Ovary (tissue), 9 donors: ENCODE data around the gene METTL22. TPM values are rescaled to one million over a fixed set of nuclear protein-coding genes. Genes with fewer than 3 reads are reported as not detected.

Source experiments
- DNase-seq, 5 donors: peaks; one replicate each; pipeline ENCODE4 v3.0.0-alpha.2; 2019 to 2020
- H3K27ac ChIP-seq, 2 donors: fragments of 200-600 bp; one replicate each; pipeline versions ENCODE4 v1.5.1 to v1.8.0; 2019 to 2022
- H3K27me3 ChIP-seq: fragments of 200-600 bp; one replicate; pipeline ENCODE4 v1.8.0; 2022
- H3K36me3 ChIP-seq: fragments of 200-600 bp; sonication (generic); one replicate; pipeline ENCODE4 v1.5.1; 2019
- H3K4me1 ChIP-seq: one replicate; pipeline ENCODE4 v1.8.1; 2013; ENCODE audit warnings: mild to moderate bottlenecking, moderate library complexity; ENCODE audit not compliant: insufficient read depth
- H3K4me3 ChIP-seq: fragments of 200-600 bp; sonication (generic); one replicate; pipeline ENCODE4 v1.5.1; 2017
- H3K9me3 ChIP-seq, 2 donors: fragments of 200-600 bp in 1 of 2; sonication (generic) in 1 of 2; one replicate each; pipeline versions ENCODE4 v1.5.1 to v1.8.1; 2013 to 2019; ENCODE audit warnings: mild to moderate bottlenecking in 1 of 2, moderate library complexity in 1 of 2
- EP300 ChIP-seq: sonication (generic); formaldehyde crosslinking; IDR thresholded peaks from one replicate; pipeline ENCODE4 v1.6.1; 2017; ENCODE audit warnings: antibody characterized with exemption
- POLR2A ChIP-seq: fragments of 450-650 bp; IDR thresholded peaks from one replicate; pipeline ENCODE4 v1.6.1; 2017; ENCODE audit warnings: antibody characterized with exemption, mild to moderate bottlenecking, moderate library complexity
- WGBS, 3 donors: extraction: QIAGEN DNeasy Blood & Tissue Kit in 1 of 3; methylation state at CpG; one replicate each; pipeline versions ENCODE4 v1.1.5 to v1.1.7; 2013 to 2017; 5-methylcytosine and 5-hydroxymethylcytosine counted together
- intact Hi-C, 4 donors: fragments of 100-400 bp; cut with DNase I; formaldehyde crosslinking; loops; one replicate each; pipeline versions ENCODE4 v1.11.0 to v1.15.1; 2022 to 2023
- polyA plus RNA-seq, 2 donors: library from polyadenylated mRNA; stranded (reverse); fragments of 200-250 nt in 1 of 2; fragments of 350-450 nt in 1 of 2; fragmentation: Illumina TruSeq in 1 of 2; extraction: RNeasy Lipid Tissue Mini Kit (QIAGEN cat#74804) in 1 of 2; gene quantifications; one replicate each; pipeline ENCODE4 v1.2.3, GENCODE V29; 2013 to 2014
- total RNA-seq, 7 donors: library from RNA; depleted of rRNA in 2 of 7; stranded (reverse); fragments of >200 nt in 2 of 7; fragmentation: NEBNext Ultra II Directional in 3 of 7; extraction: Animal tissue kit (Norgen Biotek cat#: 25700) in 3 of 7; gene quantifications; one replicate each; pipeline versions ENCODE4 v1.1.0 to v1.2.4, GENCODE V29; 2016 to 2023
- TF ChIP-seq, protein P1 (sequence below), 3 donors: fragments of 450-650 bp in 2 of 3; fragments of 200-600 bp in 1 of 3; IDR thresholded peaks; one replicate each; pipeline versions ENCODE4 v1.5.1 to v1.8.0; 2016 to 2022; ENCODE audit warnings: antibody characterized with exemption in 3 of 3, mild to moderate bottlenecking in 1 of 3
- donor health status: DM: no; HTN: no; CAD: no; lungs with moderate emphysema.
- donor health status: DM: no; HTN: no; CAD: no.
- donor health status: Bipolar disorder and iron deficiency.
- donor health status: DM: yes; HTN: yes; CAD: no.
- donor health status: DM: no; HTN: no; CAD: no.
- donor health status: DM: yes; HTN: yes; CAD: no.

Gene METTL22
- total and polyA plus RNA-seq, 9 donors: 14.2 to 45.8 (median 29.1) TPM

DNA sequence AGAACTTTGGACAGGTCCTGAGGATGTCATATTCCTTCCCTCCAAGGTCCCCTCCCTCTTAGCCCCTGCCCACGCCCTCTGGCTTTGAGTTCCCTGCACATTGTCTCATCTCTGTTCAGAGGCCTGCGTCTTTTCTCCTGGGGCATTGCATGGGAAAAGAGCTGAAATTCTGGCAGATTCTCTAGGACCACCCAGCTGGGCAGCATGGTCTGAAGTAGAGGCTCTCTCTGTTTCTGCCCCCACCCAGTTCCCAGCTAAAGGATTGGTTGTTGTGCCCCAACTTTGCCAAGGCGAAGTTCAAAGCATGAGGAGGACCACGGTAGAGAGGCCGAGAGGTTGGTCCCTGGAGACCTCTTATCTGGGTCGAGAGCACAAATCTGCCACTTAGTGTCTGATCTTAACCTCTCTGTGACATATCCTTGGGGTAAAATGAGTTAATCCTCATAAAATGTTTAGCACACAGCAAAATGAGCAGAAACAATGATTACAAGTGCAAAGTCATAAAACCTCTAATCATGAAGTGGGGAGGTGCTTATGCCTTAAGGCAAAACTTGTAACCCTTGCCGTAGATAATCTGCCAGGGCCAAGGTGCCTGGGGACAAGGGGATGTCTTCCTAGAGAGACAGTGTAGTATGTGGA is 55.4 kb downstream of the METTL22 start:
- H3K4me1 ChIP-seq: peaks cover 5% of the 10 kb centered on the region
- no peak for DNase-seq
- no peaks in the 10 kb centered on the region for H3K27me3 ChIP-seq
- intact Hi-C loops: loop anchor here in 1 of 4 donors (10.0 kb wide), 1 partner anchor 118 kb away; the partner anchor contains the start of genes PMM2 and TMEM186
- no peak overlapping the region for H3K27ac ChIP-seq
- H3K36me3 ChIP-seq: no peaks in the 10 kb centered on the region
- H3K4me3 ChIP-seq: no peak overlapping the region
- no peak for TF ChIP-seq POLR2A
- TF ChIP-seq, protein P1, sequence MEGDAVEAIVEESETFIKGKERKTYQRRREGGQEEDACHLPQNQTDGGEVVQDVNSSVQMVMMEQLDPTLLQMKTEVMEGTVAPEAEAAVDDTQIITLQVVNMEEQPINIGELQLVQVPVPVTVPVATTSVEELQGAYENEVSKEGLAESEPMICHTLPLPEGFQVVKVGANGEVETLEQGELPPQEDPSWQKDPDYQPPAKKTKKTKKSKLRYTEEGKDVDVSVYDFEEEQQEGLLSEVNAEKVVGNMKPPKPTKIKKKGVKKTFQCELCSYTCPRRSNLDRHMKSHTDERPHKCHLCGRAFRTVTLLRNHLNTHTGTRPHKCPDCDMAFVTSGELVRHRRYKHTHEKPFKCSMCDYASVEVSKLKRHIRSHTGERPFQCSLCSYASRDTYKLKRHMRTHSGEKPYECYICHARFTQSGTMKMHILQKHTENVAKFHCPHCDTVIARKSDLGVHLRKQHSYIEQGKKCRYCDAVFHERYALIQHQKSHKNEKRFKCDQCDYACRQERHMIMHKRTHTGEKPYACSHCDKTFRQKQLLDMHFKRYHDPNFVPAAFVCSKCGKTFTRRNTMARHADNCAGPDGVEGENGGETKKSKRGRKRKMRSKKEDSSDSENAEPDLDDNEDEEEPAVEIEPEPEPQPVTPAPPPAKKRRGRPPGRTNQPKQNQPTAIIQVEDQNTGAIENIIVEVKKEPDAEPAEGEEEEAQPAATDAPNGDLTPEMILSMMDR (IDR thresholded peaks at IDR 0.05): no peak
- TF ChIP-seq EP300: no peak
- WGBS, 3 donors: 81 to 88% (median 82%) methylated on average over 7 of the region's 7 CpGs
- H3K9me3 ChIP-seq: no peaks in the 10 kb centered on the region

DNA sequence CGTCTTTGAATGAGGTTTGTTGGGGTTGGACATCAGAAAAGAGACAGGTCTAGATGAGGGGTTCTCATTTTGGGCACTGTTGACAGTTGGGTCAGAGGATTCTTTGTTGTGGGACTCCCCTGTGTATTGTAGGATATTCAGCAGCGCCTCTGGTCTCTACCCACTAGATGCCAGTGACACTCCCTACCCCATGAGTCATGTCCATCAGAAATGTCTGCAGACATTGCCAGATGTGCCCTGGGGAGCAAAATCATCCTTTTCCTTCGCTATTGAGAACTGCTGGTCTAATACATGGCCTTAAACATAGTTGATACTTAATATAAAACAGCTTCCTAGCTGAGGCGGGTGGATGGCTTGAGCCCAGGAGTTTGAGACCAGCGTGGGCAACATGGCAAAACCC is 56.0 kb downstream of the METTL22 start:
- Histone ChIP-seq H3K36me3 (no peaks in the 10 kb centered on the region), H3K27me3 (no peaks in the 10 kb centered on the region), H3K27ac (no peak overlapping the region), H3K4me1 (peaks cover 5% of the 10 kb centered on the region), H3K4me3 (no peak overlapping the region), H3K9me3 (no peaks in the 10 kb centered on the region)
- WGBS, 3 donors: 94 to 96% (median 95%) methylated on average over 5 of the region's 5 CpGs
- intact Hi-C loops: loop anchor here in 1 of 4 donors (10.0 kb wide), 1 partner anchor 117 kb away; the partner anchor contains the start of genes PMM2 and TMEM186
- no peak for DNase-seq
- TF ChIP-seq EP300: no peak
- no peak for TF ChIP-seq POLR2A
- TF ChIP-seq, protein P1 (IDR thresholded peaks at IDR 0.05): no peak

DNA sequence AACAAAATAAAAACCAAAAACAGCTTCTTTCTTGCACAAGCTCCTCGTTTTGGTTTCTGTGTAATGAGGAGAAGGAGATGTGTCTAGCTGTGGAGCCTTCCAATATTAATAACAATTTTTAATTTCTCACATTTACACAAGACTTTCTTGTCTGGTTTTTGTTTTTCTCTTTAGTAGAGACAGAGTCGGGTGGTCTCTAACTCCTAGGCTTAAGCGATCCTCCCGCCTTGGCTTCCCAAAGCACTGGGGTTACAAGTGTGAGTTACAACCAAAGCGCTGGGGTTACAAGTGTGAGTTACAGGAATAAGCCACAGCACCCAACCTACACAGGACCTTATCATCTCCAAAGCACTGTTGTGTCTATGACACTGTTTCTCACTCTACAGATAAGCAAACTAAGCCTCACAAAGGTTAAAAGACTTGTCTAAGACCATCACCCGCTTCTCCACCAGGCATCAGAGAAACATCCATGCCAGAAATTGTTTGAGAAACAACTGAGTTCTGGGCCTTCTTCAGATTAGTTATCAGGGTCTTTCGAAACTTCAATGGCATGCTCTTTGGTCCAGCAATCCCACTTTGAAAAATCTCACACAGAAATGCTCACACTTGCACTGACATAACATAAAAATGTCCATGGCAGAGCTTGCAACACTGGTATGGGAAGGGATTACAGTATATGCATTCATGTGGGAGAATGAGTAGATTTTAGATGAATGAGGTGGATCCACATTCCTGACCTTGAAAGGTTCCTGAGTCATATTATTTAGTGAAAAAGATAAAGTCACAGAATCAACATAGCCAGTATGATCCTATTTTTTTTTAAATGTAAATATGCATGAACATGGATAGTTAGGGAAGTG is 56.8 kb downstream of the METTL22 start:
- Histone ChIP-seq H3K4me1 (peaks cover 5% of the 10 kb centered on the region), H3K36me3 (no peaks in the 10 kb centered on the region), H3K9me3 (no peaks in the 10 kb centered on the region), H3K27me3 (no peaks in the 10 kb centered on the region), H3K4me3 (no peak overlapping the region), H3K27ac (no peak overlapping the region)
- TF ChIP-seq, protein P1 (IDR thresholded peaks at IDR 0.05): no peak
- TF ChIP-seq EP300 (no peak), POLR2A (no peak)
- 72 to 76% (median 73%) methylated on average over 7 of the region's 7 CpGs for WGBS, 3 donors
- intact Hi-C loops: loop anchor here in 1 of 4 donors (10.0 kb wide), 1 partner anchor 117 kb away; the partner anchor contains the start of genes PMM2 and TMEM186
- no peak for DNase-seq

DNA sequence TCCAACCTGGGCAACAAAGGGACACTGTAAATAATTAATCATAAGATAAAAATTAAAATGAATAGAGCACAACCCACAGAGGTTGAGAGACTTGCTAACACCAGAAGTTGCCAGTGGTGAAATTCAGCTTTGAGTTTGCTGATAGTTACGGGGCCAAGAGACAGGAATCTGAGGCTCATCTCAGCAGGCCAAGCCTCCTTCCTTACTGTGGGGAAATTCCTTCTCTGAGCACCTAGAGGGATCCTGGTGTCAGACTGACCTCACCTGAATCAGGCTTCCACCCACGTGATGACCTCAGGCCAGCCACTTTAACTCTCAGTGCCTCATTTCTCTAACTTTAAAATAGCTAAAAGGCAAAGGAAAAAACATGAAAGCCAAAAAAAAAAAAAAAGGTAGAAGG is 57.7 kb downstream of the METTL22 start:
- TF ChIP-seq POLR2A (no peak), EP300 (no peak)
- TF ChIP-seq, protein P1 (IDR thresholded peaks at IDR 0.05): no peak
- no peaks in the 10 kb centered on the region for H3K36me3 ChIP-seq
- H3K4me1 ChIP-seq: peaks cover 5% of the 10 kb centered on the region
- no peak for DNase-seq
- 78 to 92% (median 91%) methylated on average over 2 of the region's 2 CpGs for WGBS, 3 donors
- no peaks in the 10 kb centered on the region for H3K9me3 ChIP-seq
- no peak overlapping the region for H3K4me3 ChIP-seq
- no peaks in the 10 kb centered on the region for H3K27me3 ChIP-seq
- no peak overlapping the region for H3K27ac ChIP-seq
- intact Hi-C loops: loop anchor here in 1 of 4 donors (10.0 kb wide), 1 partner anchor 116 kb away; the partner anchor contains the start of genes PMM2 and TMEM186
